Measurements from ENCODE around the gene PAIP1. TPM values are rescaled to one million over a fixed set of nuclear protein-coding genes. Genes with fewer than 3 reads are reported as not detected.

PAIP1 gene
- total RNA-seq, 1 donor from 2014 or later: 111 TPM

DNA sequence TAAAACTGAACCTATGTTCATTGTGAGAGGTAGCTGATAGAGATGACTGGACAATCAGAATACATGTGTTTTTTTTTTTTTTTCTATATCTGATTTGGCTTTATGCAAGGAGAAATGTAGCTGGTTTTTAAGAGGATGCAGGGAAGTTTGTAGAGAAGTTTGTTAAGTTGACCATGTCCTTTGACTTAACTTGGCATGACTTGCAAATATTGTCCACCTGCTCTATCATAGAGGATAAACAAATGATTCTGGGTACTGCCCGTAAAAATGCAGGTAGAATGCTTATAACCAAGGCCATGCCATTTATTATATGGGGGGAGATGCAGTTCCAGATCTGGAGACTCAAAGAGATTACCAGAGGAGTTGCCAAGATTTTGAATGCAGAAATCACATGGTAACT, 32.4 kb upstream of the PAIP1 start:
- H3K4me1 Mint-ChIP-seq: no peaks in the 10 kb centered on the region
- DNase-seq (ENCODE audit: low read depth, low spot score): no peak
- H3K27me3 Mint-ChIP-seq (ENCODE audit: low read depth): no peaks in the 10 kb centered on the region
- H3K4me3 Mint-ChIP-seq: no peak overlapping the region
- TF ChIP-seq, protein P1, sequence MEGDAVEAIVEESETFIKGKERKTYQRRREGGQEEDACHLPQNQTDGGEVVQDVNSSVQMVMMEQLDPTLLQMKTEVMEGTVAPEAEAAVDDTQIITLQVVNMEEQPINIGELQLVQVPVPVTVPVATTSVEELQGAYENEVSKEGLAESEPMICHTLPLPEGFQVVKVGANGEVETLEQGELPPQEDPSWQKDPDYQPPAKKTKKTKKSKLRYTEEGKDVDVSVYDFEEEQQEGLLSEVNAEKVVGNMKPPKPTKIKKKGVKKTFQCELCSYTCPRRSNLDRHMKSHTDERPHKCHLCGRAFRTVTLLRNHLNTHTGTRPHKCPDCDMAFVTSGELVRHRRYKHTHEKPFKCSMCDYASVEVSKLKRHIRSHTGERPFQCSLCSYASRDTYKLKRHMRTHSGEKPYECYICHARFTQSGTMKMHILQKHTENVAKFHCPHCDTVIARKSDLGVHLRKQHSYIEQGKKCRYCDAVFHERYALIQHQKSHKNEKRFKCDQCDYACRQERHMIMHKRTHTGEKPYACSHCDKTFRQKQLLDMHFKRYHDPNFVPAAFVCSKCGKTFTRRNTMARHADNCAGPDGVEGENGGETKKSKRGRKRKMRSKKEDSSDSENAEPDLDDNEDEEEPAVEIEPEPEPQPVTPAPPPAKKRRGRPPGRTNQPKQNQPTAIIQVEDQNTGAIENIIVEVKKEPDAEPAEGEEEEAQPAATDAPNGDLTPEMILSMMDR (conservative IDR thresholded peaks at IDR 0.05): no peak
- H3K27ac Mint-ChIP-seq (ENCODE audit: unreplicated experiment): no peak overlapping the region
- peaks cover 19% of the 10 kb centered on the region for H3K36me3 Mint-ChIP-seq (ENCODE audit: low read depth)
- H3K9me3 Mint-ChIP-seq: peaks cover 2% of the 10 kb centered on the region

DNA sequence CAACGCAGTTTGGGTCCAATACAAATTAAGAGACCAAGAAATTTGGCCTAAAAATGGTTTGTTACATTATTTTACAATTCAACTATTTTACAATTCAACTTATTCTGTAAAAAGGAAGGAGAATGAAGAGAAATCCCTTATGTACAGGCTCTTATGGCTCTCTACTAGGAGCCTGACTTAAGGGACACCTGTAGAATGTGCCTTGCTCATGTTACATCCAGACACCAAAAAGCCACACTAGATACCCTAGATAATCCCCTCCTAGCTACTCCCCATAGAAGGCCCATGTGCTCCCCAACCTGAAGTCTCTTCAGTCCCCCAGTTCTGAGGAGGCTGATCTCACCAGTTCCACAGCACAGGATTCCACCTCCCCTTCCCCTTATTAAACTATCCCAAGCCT, 32.0 kb upstream of the PAIP1 start:
- no peak overlapping the region for H3K4me3 Mint-ChIP-seq
- no peak for DNase-seq (ENCODE audit: low read depth, low spot score)
- TF ChIP-seq, protein P1 (conservative IDR thresholded peaks at IDR 0.05): no peak
- peaks cover 2% of the 10 kb centered on the region for H3K9me3 Mint-ChIP-seq
- no peaks in the 10 kb centered on the region for H3K27me3 Mint-ChIP-seq (ENCODE audit: low read depth)
- H3K4me1 Mint-ChIP-seq: no peaks in the 10 kb centered on the region
- no peak overlapping the region for H3K27ac Mint-ChIP-seq (ENCODE audit: unreplicated experiment)
- peaks cover 19% of the 10 kb centered on the region for H3K36me3 Mint-ChIP-seq (ENCODE audit: low read depth)

DNA sequence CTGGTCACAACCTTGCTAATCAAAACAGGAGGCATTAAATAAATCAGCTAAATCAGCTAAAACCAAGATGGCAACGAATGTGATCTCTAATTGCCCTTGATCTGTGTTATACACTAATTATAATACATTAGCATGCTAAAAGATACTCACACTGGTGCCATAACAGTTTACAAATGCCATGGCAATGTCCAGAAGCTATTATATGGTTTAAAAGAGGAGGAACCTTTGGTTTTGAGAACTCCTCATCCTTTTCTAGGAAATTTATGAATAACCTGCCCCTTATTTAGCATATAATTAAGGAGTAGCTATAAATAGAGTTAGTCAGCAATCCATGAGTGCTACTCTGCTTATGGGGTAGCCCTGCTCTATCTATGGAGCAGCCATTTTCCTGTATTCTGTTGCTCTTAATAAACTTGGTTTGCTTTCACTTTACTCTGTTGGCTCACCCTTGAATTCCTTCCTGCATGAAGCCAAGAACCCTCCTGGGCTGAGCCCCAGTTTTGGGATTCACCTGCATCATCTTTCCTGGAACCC, 27.4 kb upstream of the PAIP1 start:
- peaks cover 19% of the 10 kb centered on the region for H3K4me1 Mint-ChIP-seq
- H3K4me3 Mint-ChIP-seq: no peak overlapping the region
- no peak for DNase-seq (ENCODE audit: low read depth, low spot score)
- TF ChIP-seq, protein P1 (conservative IDR thresholded peaks at IDR 0.05): no peak
- no peaks in the 10 kb centered on the region for H3K27me3 Mint-ChIP-seq (ENCODE audit: low read depth)
- H3K9me3 Mint-ChIP-seq: peaks cover 4% of the 10 kb centered on the region
- peaks cover 31% of the 10 kb centered on the region for H3K36me3 Mint-ChIP-seq (ENCODE audit: low read depth)
- no peak overlapping the region for H3K27ac Mint-ChIP-seq (ENCODE audit: unreplicated experiment)

GRCh38 chr5:43583724-43584123, 26.8 kb upstream of the PAIP1 start:
- Mint-ChIP-seq H3K4me3 (no peak overlapping the region), H3K36me3 (ENCODE audit: low read depth) (peaks cover 28% of the 10 kb centered on the region), H3K27me3 (ENCODE audit: low read depth) (no peaks in the 10 kb centered on the region), H3K9me3 (peaks cover 4% of the 10 kb centered on the region), H3K4me1 (peaks cover 19% of the 10 kb centered on the region), H3K27ac (ENCODE audit: unreplicated experiment) (no peak overlapping the region)
- TF ChIP-seq, protein P1 (conservative IDR thresholded peaks at IDR 0.05): no peak
- DNase-seq (ENCODE audit: low read depth, low spot score): no peak

DNA sequence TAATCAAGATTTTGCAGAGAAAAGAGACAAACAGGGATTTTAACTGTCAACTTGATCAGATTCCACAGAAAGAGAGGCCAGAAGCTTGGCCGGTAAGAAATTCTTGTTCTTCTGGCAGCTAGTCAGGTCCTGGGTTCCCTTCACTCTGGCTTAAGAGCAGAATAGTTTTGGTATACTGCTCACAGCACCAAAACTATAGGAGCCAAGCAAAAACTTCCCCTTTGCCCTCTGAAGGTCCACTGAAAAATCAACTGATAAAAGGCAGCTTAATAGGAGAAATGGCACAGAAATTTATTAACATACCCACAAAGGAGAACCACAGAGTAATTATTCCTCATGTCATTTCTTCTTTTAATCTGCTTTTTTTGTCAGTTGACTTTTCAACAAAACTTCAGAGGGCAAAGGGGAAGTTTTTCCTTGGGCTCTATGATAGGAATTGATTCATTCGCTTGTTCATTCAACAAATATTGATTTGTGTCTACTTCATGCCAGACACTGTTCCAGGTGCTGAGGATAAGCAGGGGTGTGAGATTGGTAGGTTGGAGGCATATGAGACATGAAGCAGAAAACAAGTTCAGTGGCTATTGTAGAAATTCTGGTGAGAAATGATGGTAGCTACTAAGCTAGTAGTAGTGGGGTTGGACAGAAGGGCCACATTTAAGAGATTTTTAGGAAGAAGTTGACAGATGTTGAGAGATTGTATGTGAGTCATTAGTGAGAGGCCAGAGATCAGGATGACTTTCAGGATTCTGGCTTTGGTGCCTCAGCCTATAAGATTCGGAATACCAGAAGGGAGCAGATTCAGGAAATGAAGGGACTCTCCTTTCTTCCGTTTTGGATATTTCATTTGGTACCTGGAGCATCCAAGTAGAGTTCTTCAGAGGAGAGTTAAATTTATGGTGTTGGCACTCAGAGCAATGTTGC, 25.5 kb upstream of the PAIP1 start:
- no peak for DNase-seq (ENCODE audit: low read depth, low spot score)
- Mint-ChIP-seq H3K4me3 (no peak overlapping the region), H3K36me3 (ENCODE audit: low read depth) (peaks cover 25% of the 10 kb centered on the region), H3K4me1 (peaks cover 19% of the 10 kb centered on the region), H3K27me3 (ENCODE audit: low read depth) (no peaks in the 10 kb centered on the region), H3K9me3 (peaks cover 4% of the 10 kb centered on the region), H3K27ac (ENCODE audit: unreplicated experiment) (no peak overlapping the region)
- TF ChIP-seq, protein P1 (conservative IDR thresholded peaks at IDR 0.05): no peak

All from neural crest cell (in vitro differentiated cells).